ENCODE results near the gene KCP.
A peak's percentile ranks its signal among the peaks of the same experiment; 100 is the strongest.
"Not testable (repeated sequence)": the region's sequence is repeated elsewhere in the genome, so short reads cannot be mapped to it uniquely, and the experiment has no call there.

KCP gene

GRCh38 chr7:128919881-128920799, 9.6 kb upstream of the KCP start:
- DNase-seq, result no peak

GRCh38 chr7:128919241-128919640, 8.7 kb upstream of the KCP start:
- no peak for DNase-seq

DNA sequence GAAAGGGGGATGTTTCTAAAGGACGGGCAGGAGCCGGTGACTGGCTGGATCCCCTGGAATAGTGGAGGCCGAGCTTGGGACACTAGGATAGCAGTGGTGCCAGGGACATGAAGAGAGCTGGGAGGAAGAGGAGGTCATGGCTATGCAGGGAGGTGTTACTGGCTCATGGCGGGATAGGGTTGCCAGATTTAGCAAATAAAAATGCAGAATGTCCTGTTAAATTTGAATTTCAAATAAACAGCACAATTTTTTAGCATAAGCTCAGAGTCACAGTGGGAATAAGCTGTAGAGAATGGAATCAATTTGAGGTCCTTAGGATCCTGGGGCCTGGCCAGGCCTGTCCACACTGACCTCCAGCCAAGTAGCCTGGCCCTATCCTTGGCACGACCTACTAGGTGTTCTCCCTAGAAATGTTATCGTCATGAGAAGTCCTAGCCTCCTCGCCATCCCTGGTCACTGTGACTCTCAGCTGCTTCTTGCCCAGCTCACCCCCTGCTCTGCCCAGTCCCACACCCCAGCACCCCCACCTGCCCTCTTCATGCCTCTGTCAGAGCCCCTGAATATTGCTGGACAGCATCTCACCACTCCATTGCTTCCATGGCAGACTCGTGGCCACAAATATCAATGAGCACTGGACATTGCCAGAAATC, 7.6 kb upstream of the KCP start:
- DNase-seq, result no peak

DNA sequence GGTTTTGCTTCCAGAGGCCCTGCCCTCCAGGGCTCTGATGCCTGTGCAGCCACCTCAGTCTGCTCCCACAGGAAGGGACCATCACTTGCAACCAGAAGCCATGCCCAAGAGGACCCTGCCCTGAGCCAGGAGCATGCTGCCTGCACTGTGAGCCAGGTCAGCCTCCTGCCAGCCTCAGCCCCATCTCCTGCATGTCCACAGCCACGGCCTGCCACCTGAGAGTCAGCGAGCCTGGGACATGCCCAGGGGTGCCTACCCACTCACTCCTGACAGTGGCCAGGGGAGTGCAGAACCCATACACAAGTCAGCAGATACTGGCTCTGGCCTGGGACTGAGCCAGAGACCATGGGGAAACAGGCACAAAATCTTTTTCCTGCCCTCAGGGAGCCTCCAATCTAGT, 6.6 kb upstream of the KCP start:
- no peak for DNase-seq

- DNase-seq, result no peak
These were observed 6.1 kb upstream of the KCP start for GRCh38 chr7:128916643-128916915.

DNA sequence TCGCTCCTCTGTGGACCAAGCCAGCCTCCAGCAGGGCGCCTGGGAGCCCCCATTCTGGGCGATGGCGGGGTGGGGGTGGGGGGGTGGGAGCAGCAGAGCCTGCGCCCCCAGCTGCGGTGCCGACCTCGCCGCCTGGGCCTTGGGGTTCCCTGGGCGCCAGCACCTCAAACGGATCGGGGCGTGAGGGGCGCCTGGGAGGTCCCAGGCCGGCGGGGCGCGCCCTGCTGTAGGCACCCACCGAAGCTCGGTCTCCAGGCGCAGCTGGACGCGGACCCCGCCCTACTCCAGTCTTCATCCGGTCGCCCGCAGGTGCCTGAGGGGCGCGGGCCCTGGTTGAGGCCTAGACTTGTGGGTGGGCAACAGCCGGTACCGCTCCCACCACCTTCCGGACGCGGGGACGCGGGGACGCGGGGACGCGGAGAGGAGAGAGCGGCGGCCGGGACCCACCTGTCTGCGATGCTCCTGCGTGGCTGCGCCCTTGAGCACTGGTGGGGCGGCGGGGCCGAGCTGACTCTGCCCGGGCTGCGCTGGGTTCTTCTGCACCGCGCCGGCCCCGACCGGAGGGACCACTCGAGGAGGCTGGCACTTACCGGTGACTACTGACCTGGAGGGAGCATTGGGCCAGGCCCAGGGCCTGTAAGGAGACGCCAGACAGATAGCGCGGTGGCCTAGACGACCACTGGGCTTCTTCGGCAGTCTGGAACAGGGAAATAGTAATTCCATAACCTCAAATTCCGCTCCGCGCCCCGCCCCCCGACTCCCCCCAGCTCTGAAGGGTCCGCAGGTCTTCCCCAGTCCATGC, 5.5 kb upstream of the KCP start:
- DNase-seq, result no peak

GRCh38 chr7:128915271-128915819, 4.8 kb upstream of the KCP start:
- no peak for DNase-seq

GRCh38 chr7:128914566-128915151, 4.2 kb upstream of the KCP start:
- no peak for DNase-seq

GRCh38 chr7:128913870-128914565, 3.5 kb upstream of the KCP start:
- DNase-seq, result no peak

DNA sequence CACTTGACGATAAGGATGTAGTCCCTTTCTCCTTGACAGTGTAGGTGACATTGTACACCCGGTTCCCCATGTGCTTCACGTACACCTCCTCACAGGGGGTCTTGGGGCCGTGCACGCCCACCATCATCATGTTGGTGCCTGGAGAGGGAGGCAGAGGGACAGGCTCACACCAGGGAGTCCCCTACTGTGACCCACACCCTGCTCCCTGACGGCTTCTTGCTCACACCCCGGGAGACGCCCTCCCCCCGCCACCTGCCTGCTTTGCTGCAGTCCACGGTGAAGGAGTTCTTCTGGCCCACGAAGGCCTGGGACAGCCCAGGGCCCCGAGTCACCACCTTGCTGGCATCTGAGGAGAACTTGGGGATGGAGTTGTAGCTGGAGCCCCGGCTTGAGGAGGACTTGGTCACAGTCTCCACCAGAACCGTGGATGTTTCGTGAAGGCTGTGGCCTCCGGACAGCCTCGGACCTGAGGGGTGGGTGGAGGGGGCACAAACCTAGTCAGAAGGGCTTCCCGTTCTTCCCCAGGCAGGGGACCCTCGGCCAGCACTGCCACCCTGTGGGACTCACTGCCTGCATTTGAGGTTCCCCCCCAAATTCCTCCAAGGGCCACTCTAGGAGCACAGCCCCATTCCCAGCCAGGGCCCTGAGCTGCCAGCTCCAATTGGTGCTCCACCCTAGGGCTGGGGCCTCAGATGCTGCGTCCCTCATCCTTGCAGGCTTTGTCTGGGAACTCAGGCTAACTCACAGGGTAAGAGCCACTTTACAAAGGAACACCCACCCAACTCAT, 2.4 kb upstream of the KCP start:
- DNase-seq, result not testable (repeated sequence)

GRCh38 chr7:128912281-128912680, 1.8 kb upstream of the KCP start:
- no peak for DNase-seq

DNA sequence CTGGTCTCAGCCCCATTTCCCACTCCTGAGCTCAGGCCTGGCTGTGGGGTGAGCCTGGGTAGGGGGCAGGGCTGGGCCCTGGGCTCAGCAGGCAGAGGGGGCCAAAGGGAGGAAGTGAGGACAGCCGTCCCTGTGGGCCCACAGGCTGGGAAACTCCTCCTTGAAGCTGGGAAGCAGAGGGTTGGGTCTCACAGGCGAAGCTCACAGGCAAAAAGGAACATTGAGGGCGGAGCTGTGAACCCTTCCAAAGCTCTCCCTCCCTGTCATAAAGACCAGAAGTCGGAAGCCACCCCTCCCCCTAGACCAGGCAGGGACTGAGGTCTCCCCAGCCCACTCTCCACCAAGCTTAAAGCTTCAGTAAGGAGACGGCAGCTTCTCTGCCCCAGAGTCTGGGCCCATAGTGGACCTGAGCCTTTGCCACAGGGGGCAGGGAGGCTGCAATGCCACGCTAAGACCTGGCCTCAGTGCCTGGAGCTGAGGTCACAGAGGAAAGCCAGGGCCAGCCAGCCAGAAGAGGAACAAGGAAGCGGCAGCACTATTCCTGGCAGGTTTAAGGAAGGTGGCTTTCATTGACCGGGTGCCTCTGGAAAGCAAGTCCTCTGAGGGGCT, 1.0 kb upstream of the KCP start:
- DNase-seq, result peak; percentile 69

- DNase-seq, result no peak
These were observed 612 bp downstream of the KCP start for GRCh38 chr7:128909625-128910568.

GRCh38 chr7:128908750-128909624, 1.5 kb downstream of the KCP start:
- DNase-seq, result no peak

DNA sequence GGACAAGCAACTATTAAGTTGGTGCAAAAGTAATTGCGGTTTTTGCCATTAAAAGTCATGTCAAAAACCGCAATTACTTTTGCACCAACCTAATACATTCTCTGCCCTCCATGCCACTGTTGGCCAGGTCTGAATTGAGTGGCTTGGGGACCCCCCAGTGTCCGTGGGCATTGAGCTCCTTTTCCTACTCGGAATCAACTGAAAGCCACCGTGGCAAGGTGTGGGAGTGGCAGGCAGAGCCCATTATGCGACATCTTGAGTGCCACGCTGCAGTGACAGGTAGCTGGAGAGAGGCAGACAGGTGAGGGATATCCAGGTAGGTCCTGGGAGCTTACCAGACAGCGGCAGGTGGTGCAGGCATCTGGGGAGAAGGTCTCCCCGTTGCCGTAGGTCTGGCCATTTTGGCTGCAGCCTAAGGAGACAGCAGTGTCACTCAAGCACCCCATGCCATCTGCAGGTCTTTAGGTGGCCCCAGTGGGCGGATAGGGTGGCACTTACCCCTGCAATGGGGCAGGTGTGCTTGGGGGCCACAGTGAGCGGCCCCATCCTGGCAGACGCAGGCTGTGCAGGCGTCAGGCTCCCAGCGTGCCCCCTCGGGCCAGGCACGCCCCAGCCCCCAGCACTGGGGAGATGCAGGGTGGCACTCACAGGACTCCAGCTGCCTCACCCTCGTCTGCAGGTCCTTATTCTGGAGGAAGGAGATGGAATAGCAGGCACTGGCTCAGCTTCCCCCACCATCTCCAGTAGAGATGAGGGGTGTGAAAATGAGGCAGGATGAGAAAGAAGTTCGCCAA, 3.5 kb downstream of the KCP start:
- DNase-seq, result no peak

DNA sequence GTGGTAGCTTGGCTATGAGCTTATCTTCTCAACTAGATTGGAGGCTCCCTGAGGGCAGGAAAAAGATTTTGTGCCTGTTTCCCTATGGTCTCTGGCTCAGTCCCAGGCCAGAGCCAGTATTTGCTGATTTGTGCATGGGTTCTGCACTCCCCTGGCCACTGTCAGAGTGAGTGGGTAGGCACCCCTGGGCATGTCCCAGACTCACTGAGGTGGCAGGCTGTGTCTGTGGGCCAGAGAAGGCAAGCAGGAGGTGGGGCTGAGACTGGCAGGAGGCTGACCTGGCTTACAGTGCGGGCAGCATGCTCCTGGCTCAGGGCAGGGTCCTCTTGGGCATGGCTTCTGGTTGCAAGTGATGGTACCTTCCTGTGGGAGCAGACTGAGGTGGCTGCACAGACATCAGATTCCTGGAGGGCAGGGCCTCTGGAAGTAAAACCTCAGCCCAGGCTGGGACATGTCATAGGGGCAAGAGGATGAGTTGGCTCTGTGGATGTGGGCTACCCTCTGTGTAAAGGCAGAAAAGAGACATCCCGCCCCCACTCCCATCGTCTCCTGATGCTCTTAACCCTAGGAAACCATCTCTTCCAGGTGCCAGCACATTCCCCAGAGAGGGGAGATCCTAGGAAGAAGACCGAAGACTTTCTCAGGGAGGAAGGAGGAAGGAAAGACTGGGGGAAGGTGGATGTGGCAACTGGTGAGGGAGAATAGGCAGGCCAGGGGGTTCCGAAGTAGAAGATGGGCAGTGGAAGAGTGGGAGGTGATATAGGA, 4.3 kb downstream of the KCP start:
- DNase-seq, result no peak
